GM23338 (cell line): ENCODE data around the gene PACS1. TPM values are rescaled to one million over a fixed set of nuclear protein-coding genes. Genes with fewer than 3 reads are reported as not detected.
A peak's percentile ranks its signal among the peaks of the same experiment; 100 is the strongest.

Source experiments
- ATAC-seq: fragments of 200-7000 bp; cut with Tn5 transposase; 3 replicates; pipeline ENCODE4 v1.9.1; 2020
- DNase-seq: peaks from one replicate; pipeline ENCODE4 v3.0.0-alpha.2; 2015; ENCODE audit warnings: low spot score
- H2AFZ ChIP-seq: fragments of 200-600 bp; sonication (generic); 2 replicates; pipeline ENCODE4 v1.8.0; 2016; ENCODE audit warnings: antibody characterized with exemption, mild to moderate bottlenecking, moderate library complexity
- H3F3A ChIP-seq: fragments of 200-600 bp; sonication (generic); replicated peaks from 2 replicates; pipeline ENCODE4 v1.8.0; 2017; ENCODE audit warnings: antibody characterized with exemption, mixed run types, low read depth
- H3K27ac ChIP-seq: fragments of 200-600 bp; sonication (generic); 2 replicates; pipeline ENCODE4 v1.6.1; 2016; ENCODE audit warnings: low read depth
- H3K27me3 ChIP-seq: fragments of 200-600 bp; sonication (generic); 2 replicates; pipeline ENCODE4 v1.8.0; 2016; ENCODE audit warnings: mild to moderate bottlenecking, mixed run types, moderate library complexity; ENCODE audit not compliant: insufficient read depth
- H3K36me3 ChIP-seq: fragments of 200-600 bp; sonication (generic); 2 replicates; pipeline ENCODE4 v1.8.0; 2016; ENCODE audit warnings: mild to moderate bottlenecking; ENCODE audit not compliant: insufficient read depth
- H3K4me1 ChIP-seq: fragments of 200-600 bp; sonication (generic); 2 replicates; pipeline ENCODE4 v1.8.0; 2016; ENCODE audit warnings: mild to moderate bottlenecking, moderate library complexity; ENCODE audit not compliant: insufficient read depth
- H3K4me2 ChIP-seq: fragments of 200-600 bp; sonication (generic); 2 replicates; pipeline ENCODE4 v1.7.1; 2017; ENCODE audit warnings: mixed run types
- H3K4me3 ChIP-seq: fragments of 200-600 bp; sonication (generic); 2 replicates; pipeline ENCODE4 v1.6.1; 2016; ENCODE audit warnings: mixed run types
- H3K79me2 ChIP-seq: fragments of 200-600 bp; sonication (generic); replicated peaks from 2 replicates; pipeline ENCODE4 v1.8.0; 2017; ENCODE audit warnings: mild to moderate bottlenecking; ENCODE audit not compliant: insufficient read depth
- H3K9me2 ChIP-seq: fragments of 200-600 bp; sonication (generic); 2 replicates; pipeline ENCODE4 v1.8.0; 2017; ENCODE audit not compliant: insufficient read depth
- H4K20me1 ChIP-seq: fragments of 200-600 bp; sonication (generic); replicated peaks from 2 replicates; pipeline ENCODE4 v1.8.0; 2017; ENCODE audit warnings: mild to moderate bottlenecking; ENCODE audit not compliant: insufficient read depth
- H3K27ac Mint-ChIP-seq: 2 replicates; pipeline ENCODE4 v1.8.0; 2020; ENCODE audit warnings: inconsistent platforms, mild to moderate bottlenecking, moderate library complexity, mixed read lengths
- H3K27me3 Mint-ChIP-seq: 3 replicates; pipeline ENCODE4 v1.8.0; 2022; ENCODE audit warnings: low read depth, mild to moderate bottlenecking, moderate library complexity, mixed read lengths, inconsistent platforms; ENCODE audit not compliant: insufficient read depth, poor library complexity
- H3K36me3 Mint-ChIP-seq: 3 replicates; pipeline ENCODE4 v1.8.0; 2021; ENCODE audit warnings: low read depth, mild to moderate bottlenecking, inconsistent platforms, moderate library complexity, mixed read lengths
- H3K4me1 Mint-ChIP-seq: 3 replicates; pipeline ENCODE4 v1.8.0; 2020; ENCODE audit warnings: mild to moderate bottlenecking, inconsistent platforms, mixed read lengths
- H3K4me3 Mint-ChIP-seq: 3 replicates; pipeline ENCODE4 v1.8.0; 2021; ENCODE audit warnings: moderate library complexity, mild to moderate bottlenecking, inconsistent platforms, mixed read lengths
- H3K9me3 Mint-ChIP-seq: 3 replicates; pipeline ENCODE4 v1.8.0; 2020; ENCODE audit warnings: moderate library complexity, mild to moderate bottlenecking, inconsistent platforms, mixed read lengths
- CTCF ChIP-seq, 2 experiments: fragments of 200-600 bp in 1 of 2; sonication (generic) in 1 of 2; conservative IDR thresholded peaks; 2 replicates each; pipeline versions ENCODE4 v1.5.1 to v1.6.1; 2016 to 2017; ENCODE audit warnings: antibody characterized with exemption in 2 of 2, low read depth in 2 of 2, mild to moderate bottlenecking in 2 of 2, moderate library complexity in 1 of 2
- ETS1 ChIP-seq: IDR thresholded peaks from 2 replicates; pipeline ENCODE4 v1.6.1; 2016; ENCODE audit warnings: antibody characterized with exemption
- EZH2 ChIP-seq: fragments of 200-600 bp; sonication (generic); IDR thresholded peaks from one replicate; pipeline ENCODE4 v1.8.0; 2017; ENCODE audit warnings: antibody characterized with exemption, mild to moderate bottlenecking, low read depth; ENCODE audit not compliant: unreplicated experiment
- EZH2phosphoT487 ChIP-seq: fragments of 200-600 bp; sonication (generic); IDR thresholded peaks from one replicate; pipeline ENCODE4 v1.8.1; 2018; ENCODE audit warnings: antibody characterized with exemption; ENCODE audit not compliant: unreplicated experiment
- NANOG ChIP-seq: IDR thresholded peaks from 2 replicates; pipeline ENCODE4 v1.6.1; 2016; ENCODE audit warnings: antibody characterized with exemption, borderline replicate concordance
- POLR2AphosphoS5 ChIP-seq: IDR thresholded peaks from 2 replicates; pipeline ENCODE4 v1.6.1; 2016; ENCODE audit warnings: antibody characterized with exemption, low read depth
- ZNF462 ChIP-seq: fragments of 250-450 bp; sonication (Bioruptor Pico); IDR thresholded peaks from 2 replicates; pipeline ENCODE4 v1.5.0; 2020; ENCODE audit warnings: mild to moderate bottlenecking, moderate library complexity
- polyA plus RNA-seq: library from polyadenylated mRNA; unstranded; fragments of >200 nt; fragmentation: Nextera tagmentation; extraction: Ambion mirVana; gene quantifications from 2 replicates; pipeline ENCODE4 v1.2.1, GENCODE V29; 2016
- total RNA-seq: library from RNA; depleted of rRNA; stranded (reverse); fragments of >200 nt; shearing (Covaris generic); gene quantifications from 2 replicates; pipeline ENCODE4 v1.2.3, GENCODE V29; 2014

The PACS1 gene
- total and polyA plus RNA-seq, 2 experiments from 2014 or later = 8.0 to 37.5 TPM

DNA sequence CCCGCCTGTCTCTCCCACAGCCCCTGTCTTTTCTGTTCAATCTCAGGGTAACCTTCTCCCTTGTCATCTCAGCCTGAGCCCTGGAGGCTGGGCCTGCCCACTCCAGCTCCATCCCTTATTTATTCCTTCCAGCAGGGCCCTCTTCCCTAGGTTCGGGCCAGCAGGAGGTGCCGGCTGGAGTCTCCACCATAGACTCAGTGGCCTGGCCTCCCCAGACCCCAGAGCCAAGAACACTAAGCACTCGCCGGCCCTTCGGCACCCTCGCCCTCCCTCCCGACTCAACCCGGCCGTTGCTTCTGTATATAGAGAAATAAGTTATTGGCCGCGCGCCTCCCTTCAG is 196.9 kb downstream of the PACS1 start:
- TF ChIP-seq CTCF (conservative IDR thresholded peaks at IDR 0.05; ENCODE audit: low read depth in 2 of 2) (peak in 1 of 2 experiments; percentile 18; a peak in 1 of 4 replicates), POLR2AphosphoS5 (no peak)
- Mint-ChIP-seq H3K9me3 (no peaks in the 10 kb centered on the region), H3K4me3 (peak overlapping the region; percentile 93), H3K27ac (peak overlapping the region; percentile 81), H3K4me1 (peaks cover 16% of the 10 kb centered on the region), H3K36me3 (peaks cover 34% of the 10 kb centered on the region), H3K27me3 (peaks cover 8% of the 10 kb centered on the region)
- Histone ChIP-seq H4K20me1 (peaks cover 7% of the 10 kb centered on the region), H2AFZ (no peak overlapping the region), H3K4me3 (peak overlapping the region; percentile 95), H3K79me2 (peaks cover 20% of the 10 kb centered on the region), H3K9me2 (no peaks in the 10 kb centered on the region), H3K27ac (peak overlapping the region; percentile 79; the same call in 1 of the 2 replicates), H3K27me3 (no peaks in the 10 kb centered on the region), H3F3A (0 out of 2 replicates have a peak, but pooled peaks cover 14% of the 10 kb centered on the region), H3K4me2 (peak overlapping the region; percentile 73), H3K4me1 (no peaks in the 10 kb centered on the region), H3K36me3 (no peaks in the 10 kb centered on the region)
- DNase-seq = no peak
- ATAC-seq = peak; percentile 6

DNA sequence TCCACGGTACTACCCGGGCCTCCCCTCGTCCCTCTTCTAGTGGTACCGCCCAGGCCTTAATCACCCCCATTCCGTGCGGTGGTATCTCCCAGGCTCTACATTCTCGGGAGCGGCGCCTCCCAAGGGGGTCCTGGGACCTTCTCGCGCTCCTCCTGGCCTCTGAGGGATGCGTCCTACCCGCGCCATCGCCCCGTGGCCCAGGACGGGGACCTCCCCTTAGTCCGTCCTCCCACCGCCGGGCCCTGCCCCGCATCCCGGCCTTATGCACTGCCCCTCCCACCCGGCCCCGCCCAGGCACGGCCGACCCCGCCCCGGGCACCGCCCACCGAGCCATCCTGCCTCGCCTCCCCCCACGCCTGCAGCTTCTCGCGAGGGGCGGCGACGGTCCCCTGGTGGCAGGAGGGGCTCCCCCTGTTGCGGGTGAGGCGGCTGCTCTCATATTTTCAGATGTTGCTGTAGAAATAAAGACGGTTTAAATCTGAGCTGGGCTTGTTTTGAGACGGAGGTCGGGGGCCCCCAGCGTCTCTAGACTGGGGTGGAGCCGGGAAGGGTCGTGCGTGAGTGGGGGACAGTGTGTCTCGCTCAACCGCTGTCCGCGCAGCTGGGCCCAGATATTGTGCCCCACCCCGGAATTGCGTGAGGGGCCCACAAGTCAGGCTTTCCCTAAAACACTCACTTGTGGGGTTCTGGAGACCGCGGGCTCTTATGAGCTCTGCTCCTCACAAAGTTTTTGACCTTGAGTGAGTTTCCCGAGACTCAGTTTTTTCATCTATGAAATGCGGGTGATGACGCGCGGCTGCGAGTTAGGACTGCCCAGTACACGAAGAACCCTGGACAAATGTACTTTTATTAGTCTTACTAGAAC is 197.5 kb downstream of the PACS1 start:
- H3K27me3 ChIP-seq = no peaks in the 10 kb centered on the region
- no peaks in the 10 kb centered on the region for H3K9me2 ChIP-seq
- TF ChIP-seq NANOG = no peak
- no peak for TF ChIP-seq ETS1
- no peak for TF ChIP-seq EZH2
- TF ChIP-seq ZNF462 = no peak
- peak; percentile 87 for TF ChIP-seq POLR2AphosphoS5
- TF ChIP-seq CTCF (conservative IDR thresholded peaks at IDR 0.05; ENCODE audit: low read depth in 2 of 2) = no peak
- no peak for TF ChIP-seq EZH2phosphoT487
- Mint-ChIP-seq H3K4me1 (peaks cover 16% of the 10 kb centered on the region), H3K4me3 (peak overlapping the region; percentile 93), H3K36me3 (peaks cover 36% of the 10 kb centered on the region), H3K27me3 (peaks cover 8% of the 10 kb centered on the region), H3K27ac (peak overlapping the region; percentile 94), H3K9me3 (no peaks in the 10 kb centered on the region)
- peaks cover 20% of the 10 kb centered on the region for H3K79me2 ChIP-seq
- H3K4me2 ChIP-seq = peak overlapping the region; percentile 73
- H3K27ac ChIP-seq = peak overlapping the region; percentile 79; the same call in 1 of the 2 replicates
- peak overlapping the region; percentile 11; the same call in 1 of the 2 replicates for H2AFZ ChIP-seq
- peak overlapping the region; percentile 95 for H3K4me3 ChIP-seq
- H4K20me1 ChIP-seq = peaks cover 7% of the 10 kb centered on the region
- H3K4me1 ChIP-seq = no peaks in the 10 kb centered on the region
- peak; percentile 92 for DNase-seq
- peak; percentile 73 for ATAC-seq
- H3K36me3 ChIP-seq = no peaks in the 10 kb centered on the region
- 0 out of 2 replicates have a peak, but pooled peaks cover 14% of the 10 kb centered on the region for H3F3A ChIP-seq
